Activated CD4-positive, alpha-beta T cell treated with anti-CD3 and anti-CD28 coated beads for 36 hours (primary cell): Measurements from ENCODE around the gene TDRD10. TPM values are rescaled to one million over a fixed set of nuclear protein-coding genes. Genes with fewer than 3 reads are reported as not detected.

ENCODE experiments used
- ATAC-seq: fragments of 200-7000 bp; cut with Tn5 transposase; one replicate; pipeline ENCODE4 v1.10.0; 2021; ENCODE audit warnings: mild to moderate bottlenecking, moderate library complexity
- CTCF ChIA-PET: fragments of 350-600 bp; sonication (Branson Sonifier 250); formaldehyde crosslinking; loops from one replicate; lab custom pipeline; 2021; ENCODE audit warnings: antibody characterized with exemption; lab: Charles Lee
- POLR2A ChIA-PET: fragments of 350-600 bp; sonication (Branson Sonifier 250); formaldehyde crosslinking; loops from one replicate; lab custom pipeline; 2021; ENCODE audit warnings: antibody characterized with exemption, inconsistent platforms; lab: Charles Lee
- DNase-seq: peaks from one replicate; pipeline ENCODE4 v3.0.0-alpha.2; 2020
- H3K27ac Mint-ChIP-seq: one replicate; pipeline ENCODE4 v1.8.0; 2021; ENCODE audit warnings: mixed read lengths
- H3K27me3 Mint-ChIP-seq: one replicate; pipeline ENCODE4 v1.8.0; 2021; ENCODE audit warnings: mixed read lengths
- H3K36me3 Mint-ChIP-seq: one replicate; pipeline ENCODE4 v1.8.0; 2021; ENCODE audit warnings: low read depth, mixed read lengths
- H3K4me1 Mint-ChIP-seq: one replicate; pipeline ENCODE4 v1.8.0; 2021; ENCODE audit warnings: mixed read lengths
- H3K4me3 Mint-ChIP-seq: one replicate; pipeline ENCODE4 v1.8.0; 2021; ENCODE audit warnings: mild to moderate bottlenecking, moderate library complexity, mixed read lengths
- H3K9me3 Mint-ChIP-seq: one replicate; pipeline ENCODE4 v1.8.0; 2021; ENCODE audit warnings: low read depth, mixed read lengths
- intact Hi-C, 2 experiments: fragments of 100-400 bp; cut with DNase I in 1 of 2; cut with micrococcal nuclease in 1 of 2; formaldehyde crosslinking; loops; one replicate each; pipeline versions ENCODE4 v1.14.2 to v1.15.1; 2022 to 2024; cut with DNase I, micrococcal nuclease
- total RNA-seq, 2 experiments: library from RNA; stranded (reverse); gene quantifications; one replicate each; pipeline ENCODE4 v1.2.3, GENCODE V29; 2021

The TDRD10 gene
- total RNA-seq, 2 experiments from 2014 or later: not detected

- H3K36me3 Mint-ChIP-seq: no peaks in the 10 kb centered on the region
- CTCF ChIA-PET: no interaction called here
- H3K27ac Mint-ChIP-seq: no peak overlapping the region
- DNase-seq: no peak
- no peak overlapping the region for H3K4me3 Mint-ChIP-seq
- H3K9me3 Mint-ChIP-seq: no peaks in the 10 kb centered on the region
- H3K4me1 Mint-ChIP-seq: no peaks in the 10 kb centered on the region
- no peak for ATAC-seq
- intact Hi-C loops: loop anchor here (10.0 kb wide), 1 partner anchor 185 kb away; no protein-coding TSS in a partner anchor
- peaks cover 4% of the 10 kb centered on the region for H3K27me3 Mint-ChIP-seq
- POLR2A ChIA-PET: no interaction called here
These were observed 37.8 kb downstream of the TDRD10 start for GRCh38 chr1:154539486-154540483.

GRCh38 chr1:154541231-154541630 is 39.2 kb downstream of the TDRD10 start:
- DNase-seq: no peak
- POLR2A ChIA-PET: no interaction called here
- H3K4me1 Mint-ChIP-seq: no peaks in the 10 kb centered on the region
- ATAC-seq: no peak
- CTCF ChIA-PET: no interaction called here
- intact Hi-C loops: loop anchor here (10.0 kb wide), 1 partner anchor 186 kb away; no protein-coding TSS in a partner anchor
- H3K36me3 Mint-ChIP-seq: no peaks in the 10 kb centered on the region
- H3K27ac Mint-ChIP-seq: no peak overlapping the region
- peaks cover 2% of the 10 kb centered on the region for H3K27me3 Mint-ChIP-seq
- H3K9me3 Mint-ChIP-seq: no peaks in the 10 kb centered on the region
- no peak overlapping the region for H3K4me3 Mint-ChIP-seq

GRCh38 chr1:154546264-154547063 is 44.4 kb downstream of the TDRD10 start:
- peaks cover 9% of the 10 kb centered on the region for H3K4me1 Mint-ChIP-seq
- intact Hi-C loops: loop anchor here (1.0 to 10.0 kb wide), 5 partner anchors 67 to 359 kb away; partner anchors contain the start of genes ATP8B2 (in 1 of the 2) and CFAP141 (in 1 of the 2)
- H3K9me3 Mint-ChIP-seq: no peaks in the 10 kb centered on the region
- peaks cover 13% of the 10 kb centered on the region for H3K36me3 Mint-ChIP-seq
- POLR2A ChIA-PET: no interaction called here
- peak; percentile 79 for DNase-seq
- H3K27me3 Mint-ChIP-seq: peaks cover 2% of the 10 kb centered on the region
- no peak overlapping the region for H3K4me3 Mint-ChIP-seq
- CTCF ChIA-PET: interaction anchor here (0.6 to 2.9 kb wide), 39 partner anchors 10 to 494 kb away, joined by 3 to 115 read pairs (median 4); partner anchors contain the start of genes ATP8B2 and UBE2Q1
- no peak overlapping the region for H3K27ac Mint-ChIP-seq
- peak; percentile 94 for ATAC-seq

GRCh38 chr1:154547105-154547732 is 45.2 kb downstream of the TDRD10 start:
- no peak overlapping the region for H3K27ac Mint-ChIP-seq
- no peaks in the 10 kb centered on the region for H3K27me3 Mint-ChIP-seq
- H3K36me3 Mint-ChIP-seq: peaks cover 15% of the 10 kb centered on the region
- H3K9me3 Mint-ChIP-seq: no peaks in the 10 kb centered on the region
- peaks cover 9% of the 10 kb centered on the region for H3K4me1 Mint-ChIP-seq
- no peak overlapping the region for H3K4me3 Mint-ChIP-seq
- no peak for DNase-seq
- POLR2A ChIA-PET: no interaction called here
- intact Hi-C loops: loop anchor here (2.0 to 10.0 kb wide), 4 partner anchors 192 to 360 kb away; partner anchors contain the start of genes ATP8B2 (in 1 of the 2) and CFAP141 (in 1 of the 2)
- no peak for ATAC-seq
- CTCF ChIA-PET: interaction anchor here (0.6 to 2.9 kb wide), 38 partner anchors 9 to 494 kb away, joined by 3 to 115 read pairs (median 4); partner anchors contain the start of genes ATP8B2 and UBE2Q1

- Mint-ChIP-seq H3K27ac (no peak overlapping the region), H3K4me3 (no peak overlapping the region), H3K27me3 (no peaks in the 10 kb centered on the region), H3K4me1 (peaks cover 9% of the 10 kb centered on the region), H3K9me3 (no peaks in the 10 kb centered on the region), H3K36me3 (peaks cover 17% of the 10 kb centered on the region)
- ChIA-PET CTCF (interaction anchor here (1.8 to 3.1 kb wide), 2 partner anchors 12 to 69 kb away, joined by 13 to 16 read pairs; no protein-coding TSS in a partner anchor), POLR2A (no interaction called here)
- peak; percentile 52 for ATAC-seq
- no peak for DNase-seq
- intact Hi-C loops: loop anchor here (5.0 to 10.0 kb wide), 3 partner anchors 193 to 361 kb away; partner anchors contain the start of gene CFAP141 (in 1 of the 2)
These were observed 46.0 kb downstream of the TDRD10 start for GRCh38 chr1:154548028-154548427.

GRCh38 chr1:154549202-154549770 is 47.3 kb downstream of the TDRD10 start:
- no peak overlapping the region for H3K4me3 Mint-ChIP-seq
- no peaks in the 10 kb centered on the region for H3K9me3 Mint-ChIP-seq
- no peaks in the 10 kb centered on the region for H3K27me3 Mint-ChIP-seq
- CTCF ChIA-PET: interaction anchor here (0.7 to 3.1 kb wide), 6 partner anchors 52 to 144 kb away, joined by 3 to 16 read pairs (median 4); no protein-coding TSS in a partner anchor
- POLR2A ChIA-PET: no interaction called here
- peaks cover 9% of the 10 kb centered on the region for H3K4me1 Mint-ChIP-seq
- H3K36me3 Mint-ChIP-seq: peaks cover 27% of the 10 kb centered on the region
- peak overlapping the region; percentile 2 for H3K27ac Mint-ChIP-seq
- intact Hi-C loops: loop anchor here (5.0 to 10.0 kb wide), 3 partner anchors 194 to 362 kb away; partner anchors contain the start of gene CFAP141 (in 1 of the 2)
- no peak for ATAC-seq
- no peak for DNase-seq

GRCh38 chr1:154550070-154550469 is 48.1 kb downstream of the TDRD10 start:
- DNase-seq (no peak), ATAC-seq (no peak)
- H3K27me3 Mint-ChIP-seq: no peaks in the 10 kb centered on the region
- POLR2A ChIA-PET: no interaction called here
- peaks cover 9% of the 10 kb centered on the region for H3K4me1 Mint-ChIP-seq
- H3K4me3 Mint-ChIP-seq: no peak overlapping the region
- intact Hi-C loops: no loop called here
- no peak overlapping the region for H3K27ac Mint-ChIP-seq
- H3K9me3 Mint-ChIP-seq: no peaks in the 10 kb centered on the region
- CTCF ChIA-PET: interaction anchor here (0.7 to 3.1 kb wide), 5 partner anchors 53 to 510 kb away, joined by 3 to 16 read pairs (median 3); no protein-coding TSS in a partner anchor
- peaks cover 31% of the 10 kb centered on the region for H3K36me3 Mint-ChIP-seq

GRCh38 chr1:154550657-154551056 is 48.6 kb downstream of the TDRD10 start:
- ChIA-PET POLR2A (no interaction called here), CTCF (interaction anchor here (0.7 to 3.9 kb wide), 5 partner anchors 53 to 510 kb away, joined by 3 to 29 read pairs (median 3); no protein-coding TSS in a partner anchor)
- Mint-ChIP-seq H3K36me3 (peaks cover 37% of the 10 kb centered on the region), H3K4me1 (peaks cover 10% of the 10 kb centered on the region), H3K27ac (no peak overlapping the region), H3K9me3 (no peaks in the 10 kb centered on the region), H3K4me3 (no peak overlapping the region), H3K27me3 (no peaks in the 10 kb centered on the region)
- ATAC-seq (no peak), DNase-seq (no peak)
- intact Hi-C loops: no loop called here

GRCh38 chr1:154551474-154551873 is 49.5 kb downstream of the TDRD10 start:
- ChIA-PET CTCF (interaction anchor here (3.9 kb wide), 1 partner anchor 71 kb away, joined by 29 read pairs; no protein-coding TSS in a partner anchor), POLR2A (no interaction called here)
- no peak overlapping the region for H3K4me3 Mint-ChIP-seq
- ATAC-seq (no peak), DNase-seq (no peak)
- H3K4me1 Mint-ChIP-seq: peaks cover 18% of the 10 kb centered on the region
- no peaks in the 10 kb centered on the region for H3K27me3 Mint-ChIP-seq
- H3K9me3 Mint-ChIP-seq: no peaks in the 10 kb centered on the region
- intact Hi-C loops: no loop called here
- no peak overlapping the region for H3K27ac Mint-ChIP-seq
- H3K36me3 Mint-ChIP-seq: peaks cover 45% of the 10 kb centered on the region

GRCh38 chr1:154552036-154552435 is 50.0 kb downstream of the TDRD10 start:
- H3K9me3 Mint-ChIP-seq: no peaks in the 10 kb centered on the region
- peaks cover 22% of the 10 kb centered on the region for H3K4me1 Mint-ChIP-seq
- intact Hi-C loops: no loop called here
- no peaks in the 10 kb centered on the region for H3K27me3 Mint-ChIP-seq
- peaks cover 45% of the 10 kb centered on the region for H3K36me3 Mint-ChIP-seq
- POLR2A ChIA-PET: no interaction called here
- CTCF ChIA-PET: interaction anchor here (1.5 to 3.9 kb wide), 2 partner anchors 72 to 85 kb away, joined by 9 to 29 read pairs; no protein-coding TSS in a partner anchor
- no peak overlapping the region for H3K4me3 Mint-ChIP-seq
- peak overlapping the region; percentile 29 for H3K27ac Mint-ChIP-seq
- ATAC-seq (no peak), DNase-seq (no peak)
